KMS-11 (cell line): Measurements from ENCODE around the gene PILRA.
A peak's percentile ranks its signal among the peaks of the same experiment; 100 is the strongest.

Source experiments
- H2AFZ ChIP-seq: fragments of 200-600 bp; sonication (generic); 2 replicates; pipeline ENCODE4 v1.6.1; 2016; ENCODE audit warnings: antibody characterized with exemption, mixed run types, low read depth
- H3K27ac ChIP-seq: fragments of 200-600 bp; sonication (generic); 2 replicates; pipeline ENCODE4 v1.6.1; 2016; ENCODE audit warnings: mild to moderate bottlenecking, mixed run types
- H3K27me3 ChIP-seq: fragments of 200-600 bp; sonication (generic); 2 replicates; pipeline ENCODE4 v1.6.1; 2017; ENCODE audit warnings: mild to moderate bottlenecking, low read depth, mixed run types, moderate library complexity; ENCODE audit not compliant: insufficient read depth
- H3K36me3 ChIP-seq: fragments of 200-600 bp; sonication (generic); 2 replicates; pipeline ENCODE4 v1.6.1; 2017; ENCODE audit warnings: mild to moderate bottlenecking, mixed run types; ENCODE audit not compliant: insufficient read depth
- H3K4me1 ChIP-seq: fragments of 200-600 bp; sonication (generic); 2 replicates; pipeline ENCODE4 v1.6.1; 2016; ENCODE audit warnings: mild to moderate bottlenecking, low read depth, mixed run types; ENCODE audit not compliant: poor library complexity, severe bottlenecking
- H3K4me2 ChIP-seq: fragments of 200-600 bp; sonication (generic); 2 replicates; pipeline ENCODE4 v1.7.0; 2016; ENCODE audit warnings: mild to moderate bottlenecking, mixed run types
- H3K4me3 ChIP-seq: fragments of 200-600 bp; sonication (generic); IDR thresholded peaks from 2 replicates; pipeline ENCODE4 v1.6.1; 2017; ENCODE audit warnings: low read depth, low read length, mixed read lengths; ENCODE audit not compliant: insufficient read depth
- H3K79me2 ChIP-seq: fragments of 200-600 bp; sonication (generic); 2 replicates; pipeline ENCODE4 v1.6.1; 2016; ENCODE audit warnings: low read depth, mixed run types; ENCODE audit not compliant: insufficient read depth
- H3K9ac ChIP-seq: fragments of 200-600 bp; sonication (generic); 2 replicates; pipeline ENCODE4 v1.6.1; 2016; ENCODE audit warnings: mild to moderate bottlenecking, mixed run types
- H4K20me1 ChIP-seq: fragments of 200-600 bp; sonication (generic); 2 replicates; pipeline ENCODE4 v1.6.1; 2016; ENCODE audit warnings: mild to moderate bottlenecking, mixed run types; ENCODE audit not compliant: insufficient read depth
- TF ChIP-seq, protein P1 (sequence below): fragments of 200-600 bp; sonication (generic); conservative IDR thresholded peaks from 2 replicates; pipeline ENCODE4 v1.6.1; 2017; ENCODE audit warnings: low read depth, mild to moderate bottlenecking, antibody characterized with exemption, low read length, moderate library complexity, mixed read lengths

The PILRA gene

DNA sequence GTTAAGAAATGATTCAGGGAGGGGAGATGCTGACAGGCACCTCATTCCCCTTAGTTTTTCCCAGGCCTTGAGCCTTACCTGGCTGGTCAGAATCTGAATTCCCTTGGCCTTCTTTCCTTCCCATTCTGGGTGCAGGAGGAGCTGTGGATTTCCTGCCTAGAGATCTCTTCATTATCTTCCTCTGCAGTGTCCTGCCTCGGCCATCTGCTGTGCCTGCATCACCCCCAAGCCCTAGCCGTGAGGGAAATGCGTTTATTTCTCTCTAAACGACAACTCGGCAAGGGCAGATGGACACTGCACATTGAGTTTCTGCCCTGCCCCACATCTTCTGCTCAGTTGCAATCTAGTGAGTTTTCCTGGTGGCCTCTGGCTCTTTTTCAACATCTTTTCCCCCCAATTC, 28.5 kb downstream of the PILRA start:
- TF ChIP-seq, protein P1, sequence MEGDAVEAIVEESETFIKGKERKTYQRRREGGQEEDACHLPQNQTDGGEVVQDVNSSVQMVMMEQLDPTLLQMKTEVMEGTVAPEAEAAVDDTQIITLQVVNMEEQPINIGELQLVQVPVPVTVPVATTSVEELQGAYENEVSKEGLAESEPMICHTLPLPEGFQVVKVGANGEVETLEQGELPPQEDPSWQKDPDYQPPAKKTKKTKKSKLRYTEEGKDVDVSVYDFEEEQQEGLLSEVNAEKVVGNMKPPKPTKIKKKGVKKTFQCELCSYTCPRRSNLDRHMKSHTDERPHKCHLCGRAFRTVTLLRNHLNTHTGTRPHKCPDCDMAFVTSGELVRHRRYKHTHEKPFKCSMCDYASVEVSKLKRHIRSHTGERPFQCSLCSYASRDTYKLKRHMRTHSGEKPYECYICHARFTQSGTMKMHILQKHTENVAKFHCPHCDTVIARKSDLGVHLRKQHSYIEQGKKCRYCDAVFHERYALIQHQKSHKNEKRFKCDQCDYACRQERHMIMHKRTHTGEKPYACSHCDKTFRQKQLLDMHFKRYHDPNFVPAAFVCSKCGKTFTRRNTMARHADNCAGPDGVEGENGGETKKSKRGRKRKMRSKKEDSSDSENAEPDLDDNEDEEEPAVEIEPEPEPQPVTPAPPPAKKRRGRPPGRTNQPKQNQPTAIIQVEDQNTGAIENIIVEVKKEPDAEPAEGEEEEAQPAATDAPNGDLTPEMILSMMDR = no peak
- Histone ChIP-seq H3K9ac (no peak overlapping the region), H2AFZ (no peak overlapping the region), H3K4me1 (peaks cover 17% of the 10 kb centered on the region), H4K20me1 (no peaks in the 10 kb centered on the region), H3K27me3 (peaks cover 39% of the 10 kb centered on the region), H3K4me3 (no peak overlapping the region), H3K36me3 (no peaks in the 10 kb centered on the region), H3K27ac (no peak overlapping the region), H3K79me2 (no peaks in the 10 kb centered on the region), H3K4me2 (no peak overlapping the region)

GRCh38 chr7:100402241-100402640, 29.0 kb downstream of the PILRA start:
- H3K9ac ChIP-seq = no peak overlapping the region
- no peak overlapping the region for H3K27ac ChIP-seq
- H3K79me2 ChIP-seq = no peaks in the 10 kb centered on the region
- no peaks in the 10 kb centered on the region for H3K36me3 ChIP-seq
- H4K20me1 ChIP-seq = no peaks in the 10 kb centered on the region
- no peak overlapping the region for H2AFZ ChIP-seq
- H3K4me3 ChIP-seq = no peak overlapping the region
- H3K27me3 ChIP-seq = peaks cover 42% of the 10 kb centered on the region
- no peak overlapping the region for H3K4me2 ChIP-seq
- peaks cover 17% of the 10 kb centered on the region for H3K4me1 ChIP-seq
- TF ChIP-seq, protein P1 = no peak

DNA sequence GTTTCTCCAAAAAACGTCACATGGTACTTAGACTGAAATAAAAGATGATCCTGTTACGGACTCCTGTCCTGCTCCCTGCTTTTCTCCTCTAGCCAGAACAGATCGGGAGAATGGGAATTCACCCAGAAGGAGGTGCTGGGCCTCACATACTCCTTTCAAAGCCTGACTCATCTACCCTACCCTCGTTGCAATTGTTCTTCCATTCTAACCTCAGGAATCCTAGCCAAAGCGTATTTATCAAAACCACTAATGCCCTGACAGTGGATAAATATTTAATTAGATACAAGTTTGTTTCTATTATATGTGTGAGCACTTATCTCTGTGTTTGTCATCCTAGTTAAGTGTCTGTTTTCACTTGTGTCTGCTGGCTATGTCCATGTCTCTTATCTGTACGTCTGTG, 33.5 kb downstream of the PILRA start:
- H3K79me2 ChIP-seq = no peaks in the 10 kb centered on the region
- no peak overlapping the region for H3K4me2 ChIP-seq
- H3K4me3 ChIP-seq = no peak overlapping the region
- H3K27me3 ChIP-seq = peaks cover 25% of the 10 kb centered on the region; the same call in 1 of the 2 replicates
- peaks cover 11% of the 10 kb centered on the region for H3K4me1 ChIP-seq
- H3K27ac ChIP-seq = no peak overlapping the region
- no peak overlapping the region for H3K9ac ChIP-seq
- no peaks in the 10 kb centered on the region for H4K20me1 ChIP-seq
- TF ChIP-seq, protein P1 = no peak
- H2AFZ ChIP-seq = no peak overlapping the region
- no peaks in the 10 kb centered on the region for H3K36me3 ChIP-seq

GRCh38 chr7:100407285-100408180, 34.2 kb downstream of the PILRA start:
- Histone ChIP-seq H3K4me2 (no peak overlapping the region), H2AFZ (no peak overlapping the region), H3K4me1 (peaks cover 11% of the 10 kb centered on the region), H3K79me2 (no peaks in the 10 kb centered on the region), H3K36me3 (no peaks in the 10 kb centered on the region), H3K4me3 (no peak overlapping the region), H3K27me3 (peaks cover 21% of the 10 kb centered on the region; the same call in 1 of the 2 replicates), H3K27ac (no peak overlapping the region), H4K20me1 (no peaks in the 10 kb centered on the region), H3K9ac (no peak overlapping the region)
- TF ChIP-seq, protein P1 = peak; percentile 81
